Lung (tissue), 12 donors: ENCODE data around the gene FADS3. TPM values are rescaled to one million over a fixed set of nuclear protein-coding genes. Genes with fewer than 3 reads are reported as not detected.

Source experiments
- ATAC-seq: fragments of 200-7000 bp; cut with Tn5 transposase; one replicate; pipeline ENCODE4 v1.9.1; 2020; ENCODE audit warnings: moderate number of reproducible peaks; ENCODE audit not compliant: insufficient read depth, low FRiP score
- DNase-seq, 3 donors: peaks; one replicate each; pipeline ENCODE4 v3.0.0-alpha.2; 2013 to 2017
- H3K27ac ChIP-seq, 2 donors: one replicate each; pipeline ENCODE4 v1.5.1; 2013; ENCODE audit warnings: mild to moderate bottlenecking in 2 of 2, moderate library complexity in 2 of 2, control low read depth in 1 of 2, inconsistent platforms in 1 of 2, low read depth in 1 of 2, low read length in 1 of 2
- H3K27me3 ChIP-seq, 3 donors: one replicate each; pipeline ENCODE4 v1.5.1; 2013; ENCODE audit warnings: low read length in 2 of 3; ENCODE audit not compliant: control insufficient read depth in 3 of 3, insufficient read depth in 3 of 3
- H3K36me3 ChIP-seq, 4 donors: one replicate each; pipeline ENCODE4 v1.5.1; 2013; ENCODE audit warnings: low read length in 4 of 4, mild to moderate bottlenecking in 1 of 4, moderate library complexity in 1 of 4; ENCODE audit not compliant: control insufficient read depth in 4 of 4, insufficient read depth in 4 of 4
- H3K4me1 ChIP-seq, 5 donors: one replicate each; pipeline ENCODE4 v1.5.1; 2013; ENCODE audit warnings: low read length in 5 of 5, mild to moderate bottlenecking in 2 of 5, moderate library complexity in 1 of 5; ENCODE audit not compliant: control insufficient read depth in 5 of 5, insufficient read depth in 5 of 5
- H3K4me3 ChIP-seq: one replicate; pipeline ENCODE4 v1.5.1; 2013; ENCODE audit warnings: mild to moderate bottlenecking, control low read depth, moderate library complexity
- H3K9ac ChIP-seq, 2 donors: one replicate each; pipeline ENCODE4 v1.5.1; 2013; ENCODE audit warnings: low read length in 2 of 2, control low read depth in 1 of 2; ENCODE audit not compliant: insufficient read depth in 1 of 2
- H3K9me3 ChIP-seq, 4 donors: one replicate each; pipeline ENCODE4 v1.5.1; 2013; ENCODE audit warnings: low read length in 3 of 4, mild to moderate bottlenecking in 1 of 4, moderate library complexity in 1 of 4; ENCODE audit not compliant: control insufficient read depth in 4 of 4, insufficient read depth in 3 of 4
- CTCF ChIP-seq: IDR thresholded peaks from 2 replicates; pipeline ENCODE4 v1.5.1; 2012; ENCODE audit warnings: mild to moderate bottlenecking; ENCODE audit errors: control extremely low read depth, extremely low read depth
- WGBS, 2 donors: extraction: QIAGEN DNeasy Blood & Tissue Kit; methylation state at CpG; one replicate each; pipeline ENCODE4 v1.1.7; 2013; 5-methylcytosine and 5-hydroxymethylcytosine counted together
- polyA plus RNA-seq, 2 donors: library from polyadenylated mRNA; stranded (reverse); fragments of 200-250 nt; gene quantifications; one replicate each; pipeline ENCODE4 v1.2.1, GENCODE V29; 2013
- total RNA-seq, 2 donors: library from RNA; depleted of rRNA in 1 of 2; stranded (reverse); fragments of >200 nt in 1 of 2; gene quantifications; one replicate each; pipeline ENCODE4 v1.2.1, GENCODE V29; 2014 to 2021
- donor health status: control.
- donor health status: control.
- donor health status: Bipolar disorder and iron deficiency.
- donor health status: healthy.
- donor health status: DM: yes; HTN: yes; CAD: no.

FADS3 gene
- total and polyA plus RNA-seq, 4 donors, result 12.3 to 64.8 (median 54.5) TPM

- H3K27me3 ChIP-seq, result no peaks in the 10 kb centered on the region
- no peak overlapping the region for H3K27ac ChIP-seq
- H3K4me1 ChIP-seq, result peaks cover 0 to 2% (median 0%) of the 10 kb centered on the region in 5 donors
- DNase-seq (no peak), ATAC-seq (no peak)
- WGBS, 2 donors, result 94 to 96% methylated on average over 7 of the region's 7 CpGs
- no peak for TF ChIP-seq CTCF
- peaks cover 0 to 20% (median 12%) of the 10 kb centered on the region in 4 donors for H3K36me3 ChIP-seq
- H3K9me3 ChIP-seq, result peaks cover 0 to 2% (median 0%) of the 10 kb centered on the region in 4 donors
- H3K9ac ChIP-seq, result no peak overlapping the region
- no peak overlapping the region for H3K4me3 ChIP-seq
Observed at GRCh38 chr11:61840371-61840770, 51.0 kb downstream of the FADS3 start.

DNA sequence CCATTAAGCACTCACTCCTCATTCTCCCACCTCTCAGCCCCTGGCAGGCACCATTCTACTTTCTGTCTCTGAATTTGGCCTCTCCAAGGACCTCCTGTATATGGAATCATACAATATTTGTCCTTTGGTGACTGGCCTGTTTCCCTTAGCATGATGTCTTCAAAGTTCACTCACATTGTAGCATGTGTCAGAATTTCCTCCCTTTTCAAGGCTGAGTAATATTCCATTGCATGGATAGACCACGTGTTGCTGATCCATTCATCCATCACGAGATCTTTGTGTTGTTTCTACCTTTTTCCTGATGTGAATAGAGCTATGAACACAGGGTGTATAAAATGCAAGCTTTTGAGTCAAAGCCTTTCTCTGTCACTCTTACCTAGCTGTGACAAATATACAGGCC, 51.6 kb downstream of the FADS3 start:
- H3K27me3 ChIP-seq, result no peaks in the 10 kb centered on the region
- peaks cover 0 to 16% (median 12%) of the 10 kb centered on the region in 4 donors for H3K36me3 ChIP-seq
- H3K9ac ChIP-seq, result no peak overlapping the region
- H3K4me1 ChIP-seq, result peaks cover 0 to 4% (median 0%) of the 10 kb centered on the region in 5 donors
- peaks cover 0 to 2% (median 0%) of the 10 kb centered on the region in 4 donors for H3K9me3 ChIP-seq
- no peak overlapping the region for H3K27ac ChIP-seq
- WGBS, 2 donors, result 97 to 98% methylated on average over 2 of the region's 2 CpGs
- no peak for DNase-seq
- ATAC-seq, result no peak
- no peak for TF ChIP-seq CTCF
- no peak overlapping the region for H3K4me3 ChIP-seq

GRCh38 chr11:61838921-61839320, 52.4 kb downstream of the FADS3 start:
- H3K4me3 ChIP-seq, result no peak overlapping the region
- no peak overlapping the region for H3K27ac ChIP-seq
- peaks cover 0 to 6% (median 4%) of the 10 kb centered on the region in 5 donors for H3K4me1 ChIP-seq
- no peaks in the 10 kb centered on the region for H3K27me3 ChIP-seq
- WGBS, 2 donors, result 87 to 89% methylated on average over 10 of the region's 10 CpGs
- no peak for DNase-seq
- no peak overlapping the region for H3K9ac ChIP-seq
- TF ChIP-seq CTCF, result no peak
- H3K9me3 ChIP-seq, result peaks cover 0 to 2% (median 0%) of the 10 kb centered on the region in 4 donors
- peaks cover 0 to 16% (median 12%) of the 10 kb centered on the region in 4 donors for H3K36me3 ChIP-seq
- ATAC-seq, result no peak

- Histone ChIP-seq H3K9ac (no peak overlapping the region), H3K27me3 (no peaks in the 10 kb centered on the region), H3K27ac (no peak overlapping the region), H3K4me1 (peaks cover 0 to 6% (median 4%) of the 10 kb centered on the region in 5 donors), H3K9me3 (peaks cover 0 to 2% (median 0%) of the 10 kb centered on the region in 4 donors), H3K36me3 (peaks cover 0 to 16% (median 12%) of the 10 kb centered on the region in 4 donors), H3K4me3 (no peak overlapping the region)
- DNase-seq (no peak), ATAC-seq (no peak)
- TF ChIP-seq CTCF, result no peak
- 93 to 98% methylated on average over 5 of the region's 5 CpGs for WGBS, 2 donors
Observed at GRCh38 chr11:61838501-61838900, 52.8 kb downstream of the FADS3 start.
